Measurements from ENCODE around the gene ATP11A.

ATP11A gene

GRCh38 chr13:112790735-112791641, 101.2 kb downstream of the ATP11A start:
- TF ChIP-seq CTCF (IDR thresholded peaks at IDR 0.05; ENCODE audit: low read length, missing control alignments), result no peak
- DNase-seq (ENCODE audit: low read depth), result peak; percentile 18
- no peak overlapping the region for H3K4me3 ChIP-seq (replicated peaks; ENCODE audit: low read depth, low read length)

- no peak for DNase-seq (ENCODE audit: low read depth)
Observed at GRCh38 chr13:112791663-112792440, 102.0 kb downstream of the ATP11A start.

GRCh38 chr13:112792511-112792910, 102.7 kb downstream of the ATP11A start:
- no peak for DNase-seq (ENCODE audit: low read depth)
- TF ChIP-seq CTCF (IDR thresholded peaks at IDR 0.05; ENCODE audit: low read length, missing control alignments), result no peak
- H3K4me3 ChIP-seq (replicated peaks; ENCODE audit: low read depth, low read length), result no peak overlapping the region

More at GRCh38 chr13:112791663-112792440, 102.0 kb downstream of the ATP11A start:
- no peak overlapping the region for H3K4me3 ChIP-seq (replicated peaks; ENCODE audit: low read depth, low read length)
- TF ChIP-seq CTCF (IDR thresholded peaks at IDR 0.05; ENCODE audit: low read length, missing control alignments), result no peak

- no peak for TF ChIP-seq CTCF (IDR thresholded peaks at IDR 0.05; ENCODE audit: low read length, missing control alignments)
- no peak overlapping the region for H3K4me3 ChIP-seq (replicated peaks; ENCODE audit: low read depth, low read length)
- no peak for DNase-seq (ENCODE audit: low read depth)
Observed at GRCh38 chr13:112793545-112794445, 104.0 kb downstream of the ATP11A start.

- no peak overlapping the region for H3K4me3 ChIP-seq (replicated peaks; ENCODE audit: low read depth, low read length)
- no peak for TF ChIP-seq CTCF (IDR thresholded peaks at IDR 0.05; ENCODE audit: low read length, missing control alignments)
- DNase-seq (ENCODE audit: low read depth), result no peak
Observed at GRCh38 chr13:112795277-112795676, 105.4 kb downstream of the ATP11A start.

GRCh38 chr13:112796190-112796915, 106.5 kb downstream of the ATP11A start:
- no peak for TF ChIP-seq CTCF (IDR thresholded peaks at IDR 0.05; ENCODE audit: low read length, missing control alignments)
- no peak for DNase-seq (ENCODE audit: low read depth)
- H3K4me3 ChIP-seq (replicated peaks; ENCODE audit: low read depth, low read length), result no peak overlapping the region

Measured in fibroblast of pulmonary artery (primary cell).